HepG2 (cell line): ENCODE data around the gene FMNL2. TPM values are rescaled to one million over a fixed set of nuclear protein-coding genes. Genes with fewer than 3 reads are reported as not detected.
A peak's percentile ranks its signal among the peaks of the same experiment; 100 is the strongest.

Experiments used
- CHD4 ChIP-seq: fragments of 200-600 bp; sonication (generic); IDR thresholded peaks from 2 replicates; pipeline ENCODE4 v1.7.0; 2017; ENCODE audit warnings: mild to moderate bottlenecking, low read length, borderline replicate concordance
- CREBL2 ChIP-seq: sonication (generic); formaldehyde crosslinking; IDR thresholded peaks from 2 replicates; pipeline ENCODE4 v1.8.1; 2023; ENCODE audit warnings: missing genetic modification reagents, mild to moderate bottlenecking, borderline replicate concordance
- DMTF1 ChIP-seq: sonication (generic); formaldehyde crosslinking; IDR thresholded peaks from 2 replicates; pipeline ENCODE4 v1.4.0; 2020; ENCODE audit warnings: mild to moderate bottlenecking, missing genetic modification reagents
- DPF2 ChIP-seq: sonication (generic); formaldehyde crosslinking; IDR thresholded peaks from 2 replicates; pipeline ENCODE4 v1.4.0; 2020; ENCODE audit warnings: mild to moderate bottlenecking, low read depth, missing genetic modification reagents, borderline replicate concordance
- ELF3 ChIP-seq: IDR thresholded peaks from 2 replicates; pipeline ENCODE4 v1.6.1; 2016; ENCODE audit warnings: missing genetic modification reagents, missing compliant biosample characterization
- ERF ChIP-seq: IDR thresholded peaks from 2 replicates; pipeline ENCODE4 v1.6.1; 2018; ENCODE audit warnings: missing biosample characterization, missing genetic modification reagents
- HDAC2 ChIP-seq: sonication (generic); formaldehyde crosslinking; IDR thresholded peaks from 2 replicates; pipeline ENCODE4 v1.4.0; 2020; ENCODE audit warnings: missing genetic modification reagents
- MED1 ChIP-seq: sonication (generic); formaldehyde crosslinking; IDR thresholded peaks from 2 replicates; pipeline ENCODE4 v1.4.0; 2020; ENCODE audit warnings: missing genetic modification reagents
- RCOR2 ChIP-seq: IDR thresholded peaks from 2 replicates; pipeline ENCODE4 v1.6.1; 2016; ENCODE audit warnings: missing biosample characterization, missing genetic modification reagents
- RXRB ChIP-seq: IDR thresholded peaks from 2 replicates; pipeline ENCODE4 v1.6.1; 2016; ENCODE audit warnings: borderline replicate concordance, missing genetic modification reagents, missing compliant biosample characterization
- SNAPC4 ChIP-seq: sonication (generic); formaldehyde crosslinking; IDR thresholded peaks from 2 replicates; pipeline ENCODE4 v1.4.0; 2020; ENCODE audit warnings: mild to moderate bottlenecking, missing genetic modification reagents
- TP53 ChIP-seq: sonication (generic); formaldehyde crosslinking; conservative IDR thresholded peaks from 2 replicates; pipeline ENCODE4 v1.4.0; 2020; ENCODE audit warnings: missing genetic modification reagents
- ZGPAT ChIP-seq: IDR thresholded peaks from 2 replicates; pipeline ENCODE4 v1.6.1; 2016; ENCODE audit warnings: mild to moderate bottlenecking
- ZNF503 ChIP-seq: sonication (generic); formaldehyde crosslinking; IDR thresholded peaks from 2 replicates; pipeline ENCODE4 v1.4.0; 2020; ENCODE audit warnings: missing genetic modification reagents
- ZNF547 ChIP-seq: sonication (generic); formaldehyde crosslinking; IDR thresholded peaks from 2 replicates; pipeline ENCODE4 v1.5.1; 2020; ENCODE audit warnings: mild to moderate bottlenecking, missing genetic modification reagents
- ZNF710 ChIP-seq: sonication (generic); formaldehyde crosslinking; IDR thresholded peaks from 2 replicates; pipeline ENCODE4 v1.5.0; 2020; ENCODE audit warnings: mild to moderate bottlenecking, missing genetic modification reagents, borderline replicate concordance
- polyA plus RNA-seq, 8 experiments: library from polyadenylated mRNA; depleted of rRNA in 3 of 8; stranded (reverse) in 7 of 8; unstranded in 1 of 8; fragments of >200 nt; fragmentation: Illumina TruSeq in 4 of 8; extraction: Trizol in 4 of 8; gene quantifications; 2 replicates each; pipeline versions ENCODE4 v1.2.1 to v1.2.3, GENCODE V29; 2011 to 2016; ENCODE audit warnings: low read depth in 4 of 8, missing spikeins in 1 of 8, mixed read lengths in 1 of 8; ENCODE audit not compliant: insufficient read depth in 1 of 8
- total RNA-seq, 5 experiments: library from RNA; depleted of rRNA; stranded (reverse); fragments of >200 nt; fragmentation: Illumina TruSeq; extraction: Trizol; gene quantifications; 2 replicates each; pipeline ENCODE4 v1.2.3, GENCODE V29; 2016; ENCODE audit warnings: low read depth in 1 of 5

FMNL2 gene
- total and polyA plus RNA-seq, 2 of the 13 experiments (the other 11 are each of a cell fraction or from before 2014, with no cell fraction given) = 66.5 to 67.7 TPM

- 0 out of 2 replicates have a peak, but pooled peaks have one; percentile 55 for TF ChIP-seq ZNF547 (CRISPR knock-in tag)
- TF ChIP-seq ERF (CRISPR knock-in tag) = peak; percentile 55; the same call in 1 of the 2 replicates
- TF ChIP-seq ZNF503 = peak; percentile 64; the same call in 1 of the 2 replicates
- TF ChIP-seq CREBL2 (CRISPR knock-in tag) = no peak
- TF ChIP-seq RXRB (CRISPR knock-in tag) = peak; percentile 69
- peak; percentile 92 for TF ChIP-seq HDAC2
- peak; percentile 72; the same call in 1 of the 2 replicates for TF ChIP-seq MED1 (CRISPR knock-in tag)
- peak; percentile 91 for TF ChIP-seq RCOR2 (CRISPR knock-in tag)
- peak; percentile 70; the same call in 1 of the 2 replicates for TF ChIP-seq ZGPAT
- peak; percentile 74; the same call in 1 of the 2 replicates for TF ChIP-seq ELF3 (CRISPR knock-in tag)
- 0 out of 2 replicates have a peak, but pooled peaks have one; percentile 21 for TF ChIP-seq SNAPC4 (CRISPR knock-in tag)
- TF ChIP-seq ZNF710 (CRISPR knock-in tag) = peak; percentile 60
- no peak; the same call in 1 of the 2 replicates for TF ChIP-seq CHD4
- TF ChIP-seq DMTF1 (CRISPR knock-in tag) = no peak
- TF ChIP-seq DPF2 = peak; percentile 77; the same call in 1 of the 2 replicates
- TF ChIP-seq TP53 (CRISPR knock-in tag) = no peak
Observed at GRCh38 chr2:152350155-152350679, 15.2 kb downstream of the FMNL2 start (continued).
